ENCODE data around the gene SPOCD1.
A peak's percentile ranks its signal among the peaks of the same experiment; 100 is the strongest.

The SPOCD1 gene

GRCh38 chr1:31859719-31860118, 43.9 kb upstream of the SPOCD1 start:
- no CpG with 5 or more reads among the region's 2 CpGs for WGBS (ENCODE audit: extremely low coverage, insufficient coverage, insufficient read length)

GRCh38 chr1:31859044-31859443, 43.2 kb upstream of the SPOCD1 start:
- no peaks in the 10 kb centered on the region for H3K27me3 ChIP-seq (ENCODE audit: insufficient read depth, low read length)
- H4K91ac ChIP-seq (ENCODE audit: low read depth, low read length): no peak overlapping the region
- H3K9me3 ChIP-seq (ENCODE audit: insufficient read depth, low read depth, low read length): no peaks in the 10 kb centered on the region
- no peak overlapping the region for H2BK12ac ChIP-seq (ENCODE audit: low read length)
- no peak overlapping the region for H3K18ac ChIP-seq (ENCODE audit: low read length)
- WGBS (ENCODE audit: extremely low coverage, insufficient coverage, insufficient read length): no CpG with 5 or more reads among the region's 3 CpGs
- no peak overlapping the region for H2AFZ ChIP-seq (ENCODE audit: insufficient read depth, low read length, poor library complexity)
- H3K9ac ChIP-seq (ENCODE audit: low read length): no peak overlapping the region
- H2BK120ac ChIP-seq (ENCODE audit: insufficient read depth, low read length, poor library complexity): no peak overlapping the region
- H4K8ac ChIP-seq (ENCODE audit: low read depth, low read length): no peak overlapping the region
- no peak for DNase-seq
- H3K23ac ChIP-seq (ENCODE audit: low read length): no peak overlapping the region
- no peak overlapping the region for H3K4me2 ChIP-seq (ENCODE audit: low read length)
- H2BK5ac ChIP-seq (ENCODE audit: low read depth, low read length, poor library complexity): no peak overlapping the region
- H3K36me3 ChIP-seq (ENCODE audit: control insufficient read depth in 1 of 2, insufficient read depth in 2 of 2, low read length in 2 of 2): no peaks in the 10 kb centered on the region
- no peaks in the 10 kb centered on the region for H3K79me2 ChIP-seq (ENCODE audit: control insufficient read depth, insufficient read depth, low read length, poor library complexity)
- no peak overlapping the region for H4K12ac ChIP-seq (ENCODE audit: low read depth, low read length)
- H2AK5ac ChIP-seq (ENCODE audit: low read length): no peak overlapping the region
- no peak overlapping the region for H3K27ac ChIP-seq (ENCODE audit: low read depth, low read length)
- H3K4me1 ChIP-seq (ENCODE audit: control insufficient read depth in 1 of 2, insufficient read depth in 2 of 2, low read length in 2 of 2): no peaks in the 10 kb centered on the region
- no peaks in the 10 kb centered on the region for H3K79me1 ChIP-seq (ENCODE audit: low read length)
- no peak overlapping the region for H3K14ac ChIP-seq (ENCODE audit: low read length)
- no peak overlapping the region for H3K4ac ChIP-seq (ENCODE audit: low read depth, low read length)
- H3K4me3 ChIP-seq (ENCODE audit: low read depth, low read length): no peak overlapping the region

More at GRCh38 chr1:31859719-31860118, 43.9 kb upstream of the SPOCD1 start:
- Histone ChIP-seq H4K91ac (ENCODE audit: low read depth, low read length) (no peak overlapping the region), H3K9me3 (ENCODE audit: insufficient read depth, low read depth, low read length) (no peaks in the 10 kb centered on the region), H3K79me1 (ENCODE audit: low read length) (no peaks in the 10 kb centered on the region), H2AK5ac (ENCODE audit: low read length) (no peak overlapping the region), H3K14ac (ENCODE audit: low read length) (no peak overlapping the region), H4K8ac (ENCODE audit: low read depth, low read length) (no peak overlapping the region), H3K9ac (ENCODE audit: low read length) (no peak overlapping the region), H2AFZ (ENCODE audit: insufficient read depth, low read length, poor library complexity) (no peak overlapping the region), H2BK5ac (ENCODE audit: low read depth, low read length, poor library complexity) (no peak overlapping the region), H3K27me3 (ENCODE audit: insufficient read depth, low read length) (no peaks in the 10 kb centered on the region), H3K27ac (ENCODE audit: low read depth, low read length) (no peak overlapping the region), H3K4me2 (ENCODE audit: low read length) (no peak overlapping the region), H3K4ac (ENCODE audit: low read depth, low read length) (no peak overlapping the region), H3K4me3 (ENCODE audit: low read depth, low read length) (no peak overlapping the region), H2BK120ac (ENCODE audit: insufficient read depth, low read length, poor library complexity) (no peak overlapping the region), H3K79me2 (ENCODE audit: control insufficient read depth, insufficient read depth, low read length, poor library complexity) (no peaks in the 10 kb centered on the region), H3K23ac (ENCODE audit: low read length) (no peak overlapping the region), H2BK12ac (ENCODE audit: low read length) (no peak overlapping the region), H3K4me1 (ENCODE audit: control insufficient read depth in 1 of 2, insufficient read depth in 2 of 2, low read length in 2 of 2) (no peaks in the 10 kb centered on the region), H3K18ac (ENCODE audit: low read length) (no peak overlapping the region), H4K12ac (ENCODE audit: low read depth, low read length) (no peak overlapping the region), H3K36me3 (ENCODE audit: control insufficient read depth in 1 of 2, insufficient read depth in 2 of 2, low read length in 2 of 2) (no peaks in the 10 kb centered on the region)
- DNase-seq: no peak

GRCh38 chr1:31857863-31858262, 42.0 kb upstream of the SPOCD1 start:
- H3K4ac ChIP-seq (ENCODE audit: low read depth, low read length): no peak overlapping the region
- no peak overlapping the region for H4K91ac ChIP-seq (ENCODE audit: low read depth, low read length)
- no peak overlapping the region for H4K8ac ChIP-seq (ENCODE audit: low read depth, low read length)
- no peak for DNase-seq
- no peaks in the 10 kb centered on the region for H3K79me1 ChIP-seq (ENCODE audit: low read length)
- H3K9me3 ChIP-seq (ENCODE audit: insufficient read depth, low read depth, low read length): no peaks in the 10 kb centered on the region
- H3K79me2 ChIP-seq (ENCODE audit: control insufficient read depth, insufficient read depth, low read length, poor library complexity): no peaks in the 10 kb centered on the region
- no peak overlapping the region for H2BK5ac ChIP-seq (ENCODE audit: low read depth, low read length, poor library complexity)
- H3K4me2 ChIP-seq (ENCODE audit: low read length): no peak overlapping the region
- no peak overlapping the region for H2BK12ac ChIP-seq (ENCODE audit: low read length)
- no peak overlapping the region for H2AFZ ChIP-seq (ENCODE audit: insufficient read depth, low read length, poor library complexity)
- H2BK120ac ChIP-seq (ENCODE audit: insufficient read depth, low read length, poor library complexity): no peak overlapping the region
- H3K4me1 ChIP-seq (ENCODE audit: control insufficient read depth in 1 of 2, insufficient read depth in 2 of 2, low read length in 2 of 2): no peaks in the 10 kb centered on the region
- no peak overlapping the region for H3K14ac ChIP-seq (ENCODE audit: low read length)
- no peaks in the 10 kb centered on the region for H3K36me3 ChIP-seq (ENCODE audit: control insufficient read depth in 1 of 2, insufficient read depth in 2 of 2, low read length in 2 of 2)
- no peak overlapping the region for H3K9ac ChIP-seq (ENCODE audit: low read length)
- whole genome bisulfite sequencing (ENCODE audit: extremely low coverage, insufficient coverage, insufficient read length): no CpG with 5 or more reads among the region's 6 CpGs
- H3K23ac ChIP-seq (ENCODE audit: low read length): no peak overlapping the region
- no peak overlapping the region for H4K12ac ChIP-seq (ENCODE audit: low read depth, low read length)
- H3K27me3 ChIP-seq (ENCODE audit: insufficient read depth, low read length): no peaks in the 10 kb centered on the region
- no peak overlapping the region for H3K4me3 ChIP-seq (ENCODE audit: low read depth, low read length)
- no peak overlapping the region for H3K27ac ChIP-seq (ENCODE audit: low read depth, low read length)
- H2AK5ac ChIP-seq (ENCODE audit: low read length): no peak overlapping the region
- H3K18ac ChIP-seq (ENCODE audit: low read length): no peak overlapping the region

GRCh38 chr1:31856140-31856539, 40.3 kb upstream of the SPOCD1 start:
- no peak overlapping the region for H2AFZ ChIP-seq (ENCODE audit: insufficient read depth, low read length, poor library complexity)
- no peak overlapping the region for H3K27ac ChIP-seq (ENCODE audit: low read depth, low read length)
- H3K9ac ChIP-seq (ENCODE audit: low read length): no peak overlapping the region
- DNase-seq: peak in 1 of 2 donors; percentile 27
- WGBS (ENCODE audit: extremely low coverage, insufficient coverage, insufficient read length): no CpG with 5 or more reads among the region's 6 CpGs
- H2BK120ac ChIP-seq (ENCODE audit: insufficient read depth, low read length, poor library complexity): no peak overlapping the region
- no peak overlapping the region for H4K12ac ChIP-seq (ENCODE audit: low read depth, low read length)
- no peak overlapping the region for H2AK5ac ChIP-seq (ENCODE audit: low read length)
- H4K91ac ChIP-seq (ENCODE audit: low read depth, low read length): no peak overlapping the region
- no peak overlapping the region for H3K18ac ChIP-seq (ENCODE audit: low read length)
- no peaks in the 10 kb centered on the region for H3K27me3 ChIP-seq (ENCODE audit: insufficient read depth, low read length)
- H3K79me2 ChIP-seq (ENCODE audit: control insufficient read depth, insufficient read depth, low read length, poor library complexity): no peaks in the 10 kb centered on the region
- no peak overlapping the region for H2BK12ac ChIP-seq (ENCODE audit: low read length)
- no peak overlapping the region for H3K4me2 ChIP-seq (ENCODE audit: low read length)
- no peak overlapping the region for H3K4me3 ChIP-seq (ENCODE audit: low read depth, low read length)
- H3K14ac ChIP-seq (ENCODE audit: low read length): no peak overlapping the region
- H3K23ac ChIP-seq (ENCODE audit: low read length): no peak overlapping the region
- no peak overlapping the region for H2BK5ac ChIP-seq (ENCODE audit: low read depth, low read length, poor library complexity)
- no peak overlapping the region for H3K4ac ChIP-seq (ENCODE audit: low read depth, low read length)
- no peaks in the 10 kb centered on the region for H3K9me3 ChIP-seq (ENCODE audit: insufficient read depth, low read depth, low read length)
- no peak overlapping the region for H4K8ac ChIP-seq (ENCODE audit: low read depth, low read length)
- H3K4me1 ChIP-seq (ENCODE audit: control insufficient read depth in 1 of 2, insufficient read depth in 2 of 2, low read length in 2 of 2): no peaks in the 10 kb centered on the region
- H3K36me3 ChIP-seq (ENCODE audit: control insufficient read depth in 1 of 2, insufficient read depth in 2 of 2, low read length in 2 of 2): no peaks in the 10 kb centered on the region
- no peaks in the 10 kb centered on the region for H3K79me1 ChIP-seq (ENCODE audit: low read length)

All from trophoblast cell (in vitro differentiated cells and primary cell).